Measurements from ENCODE around the gene COL26A1.

GRCh38 chr7:101393865-101394264 is 31.2 kb downstream of the COL26A1 start:
- TF ChIP-seq POLR2A (IDR thresholded peaks at IDR 0.05; ENCODE audit: low read depth, low read length) (no peak), FOS (IDR thresholded peaks at IDR 0.05; ENCODE audit: low read depth, low read length) (no peak), CTCF (conservative IDR thresholded peaks at IDR 0.05; ENCODE audit: low read depth, low read length) (no peak), CEBPB (IDR thresholded peaks at IDR 0.05; ENCODE audit: low read depth, low read length) (no peak), BHLHE40 (IDR thresholded peaks at IDR 0.05; ENCODE audit: low read depth, low read length) (no peak), RAD21 (IDR thresholded peaks at IDR 0.05; ENCODE audit: low read length) (no peak), MXI1 (IDR thresholded peaks at IDR 0.05; ENCODE audit: borderline replicate concordance, low read depth, low read length) (no peak), SMC3 (IDR thresholded peaks at IDR 0.05; ENCODE audit: low read depth, low read length) (no peak), RFX5 (IDR thresholded peaks at IDR 0.05; ENCODE audit: low read depth, low read length) (no peak), CHD1 (IDR thresholded peaks at IDR 0.05; ENCODE audit: low read depth, low read length) (no peak), USF2 (IDR thresholded peaks at IDR 0.05; ENCODE audit: low read depth, low read length) (no peak)
- TF ChIP-seq, protein P1, sequence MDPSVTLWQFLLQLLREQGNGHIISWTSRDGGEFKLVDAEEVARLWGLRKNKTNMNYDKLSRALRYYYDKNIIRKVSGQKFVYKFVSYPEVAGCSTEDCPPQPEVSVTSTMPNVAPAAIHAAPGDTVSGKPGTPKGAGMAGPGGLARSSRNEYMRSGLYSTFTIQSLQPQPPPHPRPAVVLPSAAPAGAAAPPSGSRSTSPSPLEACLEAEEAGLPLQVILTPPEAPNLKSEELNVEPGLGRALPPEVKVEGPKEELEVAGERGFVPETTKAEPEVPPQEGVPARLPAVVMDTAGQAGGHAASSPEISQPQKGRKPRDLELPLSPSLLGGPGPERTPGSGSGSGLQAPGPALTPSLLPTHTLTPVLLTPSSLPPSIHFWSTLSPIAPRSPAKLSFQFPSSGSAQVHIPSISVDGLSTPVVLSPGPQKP (IDR thresholded peaks at IDR 0.05; ENCODE audit: borderline replicate concordance, low read depth, low read length): no peak
